ENCODE measurements around the gene KLHL20. TPM values are rescaled to one million over a fixed set of nuclear protein-coding genes. Genes with fewer than 3 reads are reported as not detected.
"Not testable (repeated sequence)": the region's sequence is repeated elsewhere in the genome, so short reads cannot be mapped to it uniquely, and the experiment has no call there.

Gene KLHL20
- total and polyA plus RNA-seq, 2 of the 13 experiments (the other 11 are each of a cell fraction or from before 2014, with no cell fraction given), result 7.4 to 14.3 TPM

GRCh38 chr1:173701299-173701698 lies 13.5 kb upstream of the KLHL20 start:
- FAIRE-seq; POLR2A ChIA-PET; BruUV-seq (replicated peaks); H3K9me3 ChIP-seq (ENCODE audit: low read length); H3K27ac ChIP-seq (ENCODE audit: extremely low read length, insufficient read depth, low read length); H3K4me1 ChIP-seq (ENCODE audit: insufficient read depth, low read length); intact Hi-C loops (cut with micrococcal nuclease; ENCODE audit: unreplicated experiment); H2AFZ ChIP-seq (ENCODE audit: low read length); H3K4me2 ChIP-seq (ENCODE audit: low read depth, low read length); ATAC-seq; H3K27me3 ChIP-seq (ENCODE audit: control insufficient read depth in 1 of 2, insufficient read depth in 2 of 2, low read length in 2 of 2); H4K20me1 ChIP-seq (ENCODE audit: insufficient read depth, low read length); H3K9ac ChIP-seq (ENCODE audit: insufficient read depth, low read depth, low read length); DNase-seq (ENCODE audit: low spot score); H3K36me3 ChIP-seq (replicated peaks in 1 of 2; ENCODE audit: control insufficient read depth in 1 of 2, insufficient read depth in 2 of 2, low read length in 2 of 2); in situ Hi-C loops (cut with HindIII; ENCODE audit: extremely low pct_ligation_motif_present, low pct_unique_long_range_greater_than_20kb); H3K4me3 ChIP-seq (replicated peaks in 1 of 3; ENCODE audit: insufficient read depth in 1 of 3, low read depth in 2 of 3, low read length in 3 of 3); H3K79me2 ChIP-seq (ENCODE audit: insufficient read depth, low read length); CTCF ChIA-PET (ENCODE audit: low intra/inter-chr PET ratio, low total read pairs): not testable (repeated sequence)
- WGBS (ENCODE audit: low lambda C conversion rate), result 55% methylated on average over 6 of the region's 6 CpGs

- Histone ChIP-seq H2AFZ (ENCODE audit: low read length) (no peak overlapping the region), H4K20me1 (ENCODE audit: insufficient read depth, low read length) (no peaks in the 10 kb centered on the region), H3K9ac (ENCODE audit: insufficient read depth, low read depth, low read length) (no peak overlapping the region), H3K9me3 (ENCODE audit: low read length) (no peaks in the 10 kb centered on the region), H3K27ac (ENCODE audit: extremely low read length, insufficient read depth, low read length) (no peak overlapping the region), H3K27me3 (ENCODE audit: control insufficient read depth in 1 of 2, insufficient read depth in 2 of 2, low read length in 2 of 2) (no peaks in the 10 kb centered on the region), H3K4me1 (ENCODE audit: insufficient read depth, low read length) (no peaks in the 10 kb centered on the region), H3K4me2 (ENCODE audit: low read depth, low read length) (no peak overlapping the region), H3K4me3 (replicated peaks in 1 of 3; ENCODE audit: insufficient read depth in 1 of 3, low read depth in 2 of 3, low read length in 3 of 3) (no peak overlapping the region), H3K36me3 (replicated peaks in 1 of 2; ENCODE audit: control insufficient read depth in 1 of 2, insufficient read depth in 2 of 2, low read length in 2 of 2) (no peaks in the 10 kb centered on the region), H3K79me2 (ENCODE audit: insufficient read depth, low read length) (no peaks in the 10 kb centered on the region)
- FAIRE-seq (no peak), ATAC-seq (no peak), DNase-seq (ENCODE audit: low spot score) (no peak)
- intact Hi-C loops (cut with micrococcal nuclease; ENCODE audit: unreplicated experiment) (no loop called here), in situ Hi-C loops (cut with HindIII; ENCODE audit: extremely low pct_ligation_motif_present, low pct_unique_long_range_greater_than_20kb) (no loop called here)
- 0% methylated on average over 1 of the region's 1 CpG for WGBS (ENCODE audit: low lambda C conversion rate)
- ChIA-PET CTCF (ENCODE audit: low intra/inter-chr PET ratio, low total read pairs) (no interaction called here), POLR2A (no interaction called here)
- BruUV-seq (replicated peaks), result no TSS peak
- TF ChIP-seq TSC22D2 (CRISPR knock-in tag; IDR thresholded peaks at IDR 0.05; ENCODE audit: borderline replicate concordance), result no peak
- TF ChIP-seq PATZ1 (CRISPR knock-in tag; IDR thresholded peaks at IDR 0.05), result no peak
- no peak for TF ChIP-seq HINFP (CRISPR knock-in tag; IDR thresholded peaks at IDR 0.05; ENCODE audit: low read depth)
- TF ChIP-seq ZBTB1 (CRISPR knock-in tag; IDR thresholded peaks at IDR 0.05; ENCODE audit: borderline replicate concordance), result no peak
- TF ChIP-seq ZNF605 (CRISPR knock-in tag; IDR thresholded peaks at IDR 0.05), result no peak
- TF ChIP-seq PHF5A (CRISPR knock-in tag; IDR thresholded peaks at IDR 0.05; ENCODE audit: low read depth, unreplicated experiment), result no peak
- no peak for TF ChIP-seq ZNF18 (CRISPR knock-in tag; IDR thresholded peaks at IDR 0.05; ENCODE audit: insufficient replicate concordance)
- TF ChIP-seq CEBPB (IDR thresholded peaks at IDR 0.05; ENCODE audit: borderline replicate concordance, low read depth, low read length), result no peak
- no peak for TF ChIP-seq SRY (CRISPR knock-in tag; IDR thresholded peaks at IDR 0.05)
- no peak for TF ChIP-seq NCOA1 (CRISPR knock-in tag; IDR thresholded peaks at IDR 0.05)
- no peak for TF ChIP-seq ZNF354B (CRISPR knock-in tag; IDR thresholded peaks at IDR 0.05)
- no peak for TF ChIP-seq ZNF382 (CRISPR knock-in tag; IDR thresholded peaks at IDR 0.05; ENCODE audit: borderline replicate concordance)
These were observed 12.0 kb upstream of the KLHL20 start for GRCh38 chr1:173702736-173703135.

Measured in HepG2 (cell line).